MCF 10A (cell line): ENCODE measurements around the gene PSMG3. TPM values are rescaled to one million over a fixed set of nuclear protein-coding genes. Genes with fewer than 3 reads are reported as not detected.

Experiments
- BruUV-seq: library from RNA; stranded (reverse); fragments of 400-500 nt; replicated peaks from 2 replicates; lab custom pipeline; 2021; lab: Mats Ljungman, UMichigan
- CTCF ChIA-PET: fragments of 300-600 bp; sonication (Branson Sonifier 250); formaldehyde crosslinking; extraction: SDS; loops from one replicate; lab custom pipeline; 2021; ENCODE audit warnings: antibody characterized with exemption, inconsistent platforms; lab: Yijun Ruan, JAX
- POLR2A ChIA-PET: fragments of 300-600, 350-650 bp; sonication (Branson Sonifier 250); formaldehyde crosslinking; extraction: SDS; loops from one replicate; lab custom pipeline; 2020; ENCODE audit warnings: antibody characterized with exemption, inconsistent platforms; lab: Yijun Ruan, JAX
- DNase-seq: peaks from one replicate; pipeline ENCODE4 v3.0.0-alpha.2; 2018; ENCODE audit not compliant: unreplicated experiment
- H3K27ac Mint-ChIP-seq: one replicate; pipeline ENCODE4 v1.8.0; 2022; ENCODE audit warnings: mild to moderate bottlenecking, low read depth, mixed read lengths; ENCODE audit not compliant: unreplicated experiment
- H3K27me3 Mint-ChIP-seq: one replicate; pipeline ENCODE4 v1.8.0; 2022; ENCODE audit warnings: mixed read lengths; ENCODE audit not compliant: insufficient read depth, unreplicated experiment
- H3K36me3 Mint-ChIP-seq: one replicate; pipeline ENCODE4 v1.8.0; 2022; ENCODE audit warnings: mild to moderate bottlenecking, moderate library complexity, mixed read lengths; ENCODE audit not compliant: insufficient read depth, unreplicated experiment
- H3K4me1 Mint-ChIP-seq: one replicate; pipeline ENCODE4 v1.8.0; 2022; ENCODE audit warnings: mixed read lengths; ENCODE audit not compliant: insufficient read depth, unreplicated experiment
- H3K4me3 Mint-ChIP-seq: one replicate; pipeline ENCODE4 v1.8.0; 2022; ENCODE audit warnings: mild to moderate bottlenecking, moderate library complexity, mixed read lengths; ENCODE audit not compliant: unreplicated experiment
- H3K9me3 Mint-ChIP-seq: one replicate; pipeline ENCODE4 v1.8.0; 2022; ENCODE audit warnings: mixed read lengths; ENCODE audit not compliant: unreplicated experiment
- intact Hi-C: fragments of 100-400 bp; cut with micrococcal nuclease; formaldehyde crosslinking; loops from 2 replicates; pipeline ENCODE4 v1.14.1; 2022
- total RNA-seq: library from RNA; stranded (reverse); gene quantifications from 2 replicates; pipeline ENCODE4 v1.2.3, GENCODE V29; 2022
- TF ChIP-seq, protein P1 (sequence below): fragments of 200-600 bp; IDR thresholded peaks from one replicate; pipeline ENCODE4 v1.8.0; 2022; ENCODE audit warnings: antibody characterized with exemption, mild to moderate bottlenecking; ENCODE audit not compliant: unreplicated experiment

PSMG3 gene
- total RNA-seq, 1 experiment from 2014 or later = 42.1 TPM

DNA sequence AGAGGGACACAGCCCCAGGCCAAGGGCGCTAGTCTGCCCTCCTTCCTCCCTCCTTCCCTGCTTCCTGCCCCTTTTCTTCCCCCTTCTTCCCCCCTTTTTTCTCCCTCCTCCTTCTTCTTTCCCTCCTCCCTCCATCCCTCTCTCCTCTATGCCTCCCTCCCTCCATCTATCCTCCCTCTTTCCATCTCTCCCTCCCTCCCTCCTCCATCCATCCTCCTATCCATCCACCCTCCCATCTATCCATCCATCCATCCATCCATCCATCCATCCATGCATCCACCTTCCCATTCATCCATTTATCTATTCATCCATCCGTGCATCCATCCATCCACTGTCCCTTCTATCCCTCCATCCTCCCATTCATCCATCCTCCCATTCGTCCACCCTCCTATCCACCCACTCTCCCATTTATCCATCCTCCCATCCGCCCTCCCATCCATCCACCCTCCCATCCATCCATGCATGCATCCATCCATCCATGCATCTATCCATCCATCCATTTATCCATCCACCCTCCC, 24.1 kb upstream of the PSMG3 start:
- POLR2A ChIA-PET = no interaction called here
- H3K4me3 Mint-ChIP-seq = no peak overlapping the region
- H3K9me3 Mint-ChIP-seq = peaks cover 11% of the 10 kb centered on the region
- peaks cover 92% of the 10 kb centered on the region for H3K27me3 Mint-ChIP-seq
- no peaks in the 10 kb centered on the region for H3K36me3 Mint-ChIP-seq
- no peak for DNase-seq
- no TSS peak for BruUV-seq
- CTCF ChIA-PET = no interaction called here
- H3K4me1 Mint-ChIP-seq = no peaks in the 10 kb centered on the region
- H3K27ac Mint-ChIP-seq = no peak overlapping the region
- TF ChIP-seq, protein P1, sequence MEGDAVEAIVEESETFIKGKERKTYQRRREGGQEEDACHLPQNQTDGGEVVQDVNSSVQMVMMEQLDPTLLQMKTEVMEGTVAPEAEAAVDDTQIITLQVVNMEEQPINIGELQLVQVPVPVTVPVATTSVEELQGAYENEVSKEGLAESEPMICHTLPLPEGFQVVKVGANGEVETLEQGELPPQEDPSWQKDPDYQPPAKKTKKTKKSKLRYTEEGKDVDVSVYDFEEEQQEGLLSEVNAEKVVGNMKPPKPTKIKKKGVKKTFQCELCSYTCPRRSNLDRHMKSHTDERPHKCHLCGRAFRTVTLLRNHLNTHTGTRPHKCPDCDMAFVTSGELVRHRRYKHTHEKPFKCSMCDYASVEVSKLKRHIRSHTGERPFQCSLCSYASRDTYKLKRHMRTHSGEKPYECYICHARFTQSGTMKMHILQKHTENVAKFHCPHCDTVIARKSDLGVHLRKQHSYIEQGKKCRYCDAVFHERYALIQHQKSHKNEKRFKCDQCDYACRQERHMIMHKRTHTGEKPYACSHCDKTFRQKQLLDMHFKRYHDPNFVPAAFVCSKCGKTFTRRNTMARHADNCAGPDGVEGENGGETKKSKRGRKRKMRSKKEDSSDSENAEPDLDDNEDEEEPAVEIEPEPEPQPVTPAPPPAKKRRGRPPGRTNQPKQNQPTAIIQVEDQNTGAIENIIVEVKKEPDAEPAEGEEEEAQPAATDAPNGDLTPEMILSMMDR = no peak
- intact Hi-C loops = no loop called here

- ChIA-PET CTCF (no interaction called here), POLR2A (interaction anchor here (1.2 kb wide), 1 partner anchor 75 kb away, joined by 5 read pairs; no protein-coding TSS in a partner anchor)
- H3K4me1 Mint-ChIP-seq = no peaks in the 10 kb centered on the region
- peaks cover 11% of the 10 kb centered on the region for H3K9me3 Mint-ChIP-seq
- TF ChIP-seq, protein P1 = no peak
- peaks cover 91% of the 10 kb centered on the region for H3K27me3 Mint-ChIP-seq
- no TSS peak for BruUV-seq
- no peaks in the 10 kb centered on the region for H3K36me3 Mint-ChIP-seq
- intact Hi-C loops = no loop called here
- DNase-seq = peak; percentile 38
- no peak overlapping the region for H3K4me3 Mint-ChIP-seq
- H3K27ac Mint-ChIP-seq = no peak overlapping the region
These were observed 23.4 kb upstream of the PSMG3 start for GRCh38 chr7:1593091-1593866.

GRCh38 chr7:1592299-1592871, 22.6 kb upstream of the PSMG3 start:
- peaks cover 91% of the 10 kb centered on the region for H3K27me3 Mint-ChIP-seq

GRCh38 chr7:1591876-1592275, 22.0 kb upstream of the PSMG3 start:
- H3K27me3 Mint-ChIP-seq = peaks cover 91% of the 10 kb centered on the region
- BruUV-seq = no TSS peak
- no peaks in the 10 kb centered on the region for H3K4me1 Mint-ChIP-seq
- CTCF ChIA-PET = no interaction called here
- peaks cover 11% of the 10 kb centered on the region for H3K9me3 Mint-ChIP-seq
- POLR2A ChIA-PET = interaction anchor here (0.7 kb wide), 1 partner anchor 36 kb away, joined by 3 read pairs; no protein-coding TSS in a partner anchor
- no peak overlapping the region for H3K4me3 Mint-ChIP-seq
- intact Hi-C loops = no loop called here
- no peaks in the 10 kb centered on the region for H3K36me3 Mint-ChIP-seq
- H3K27ac Mint-ChIP-seq = no peak overlapping the region
- no peak for DNase-seq
- TF ChIP-seq, protein P1 = no peak

More at GRCh38 chr7:1592299-1592871, 22.6 kb upstream of the PSMG3 start:
- TF ChIP-seq, protein P1 = no peak
- POLR2A ChIA-PET = interaction anchor here (1.2 kb wide), 1 partner anchor 76 kb away, joined by 5 read pairs; no protein-coding TSS in a partner anchor
- peaks cover 11% of the 10 kb centered on the region for H3K9me3 Mint-ChIP-seq
- BruUV-seq = no TSS peak
- H3K27ac Mint-ChIP-seq = no peak overlapping the region
- no peaks in the 10 kb centered on the region for H3K36me3 Mint-ChIP-seq
- no peaks in the 10 kb centered on the region for H3K4me1 Mint-ChIP-seq
- CTCF ChIA-PET = interaction anchor here (0.7 kb wide), 1 partner anchor 1505 kb away, joined by 4 read pairs; no protein-coding TSS in a partner anchor
- DNase-seq = no peak
- no peak overlapping the region for H3K4me3 Mint-ChIP-seq
- intact Hi-C loops = no loop called here
